SJCRH30 (cell line): Measurements from ENCODE around the gene GRB10. TPM values are rescaled to one million over a fixed set of nuclear protein-coding genes. Genes with fewer than 3 reads are reported as not detected.

Experiments
- DNase-seq, 2 experiments: peaks; one replicate each; pipeline ENCODE4 v3.0.0-alpha.2; 2015 to 2020
- H3K27ac ChIP-seq: fragments of 250-450 bp; sonication (Bioruptor Pico); 2 replicates; pipeline ENCODE4 v1.5.1; 2020; ENCODE audit warnings: mild to moderate bottlenecking, moderate library complexity
- H3K27me3 ChIP-seq: fragments of 250-450 bp; sonication (Bioruptor Pico); 2 replicates; pipeline ENCODE4 v1.5.1; 2020; ENCODE audit warnings: mild to moderate bottlenecking, moderate library complexity
- H3K36me3 ChIP-seq: fragments of 250-450 bp; sonication (Bioruptor Pico); 2 replicates; pipeline ENCODE4 v1.5.1; 2020; ENCODE audit warnings: mild to moderate bottlenecking, moderate library complexity
- H3K4me1 ChIP-seq: fragments of 250-450 bp; sonication (Bioruptor Pico); 2 replicates; pipeline ENCODE4 v1.5.1; 2020; ENCODE audit warnings: mild to moderate bottlenecking, moderate library complexity
- H3K4me3 ChIP-seq: fragments of 250-450 bp; sonication (Bioruptor Pico); 2 replicates; pipeline ENCODE4 v1.5.1; 2020; ENCODE audit warnings: mild to moderate bottlenecking, moderate library complexity
- H3K9me3 ChIP-seq: fragments of 250-450 bp; sonication (Bioruptor Pico); replicated peaks from 2 replicates; pipeline ENCODE4 v1.5.1; 2020; ENCODE audit warnings: mild to moderate bottlenecking, moderate library complexity
- total RNA-seq: library from RNA; depleted of rRNA; stranded (reverse); fragments of >200 nt; shearing (Covaris generic); gene quantifications from 2 replicates; pipeline ENCODE4 v1.2.3, GENCODE V29; 2014

GRB10 gene
- total RNA-seq, 1 experiment from 2014 or later: 0.95 TPM

- H3K9me3 ChIP-seq: no peaks in the 10 kb centered on the region
- H3K4me1 ChIP-seq: no peaks in the 10 kb centered on the region
- no peak overlapping the region for H3K4me3 ChIP-seq
- H3K27me3 ChIP-seq: peaks cover 13% of the 10 kb centered on the region; the same call in 1 of the 2 replicates
- H3K36me3 ChIP-seq: no peaks in the 10 kb centered on the region
- H3K27ac ChIP-seq: no peak overlapping the region
- DNase-seq: no peak
Observed at GRCh38 chr7:50699143-50699542, 83.6 kb downstream of the GRB10 start.

GRCh38 chr7:50697748-50698147 lies 84.9 kb downstream of the GRB10 start:
- H3K4me3 ChIP-seq: no peak overlapping the region
- peaks cover 4% of the 10 kb centered on the region; the same call in 1 of the 2 replicates for H3K27me3 ChIP-seq
- H3K36me3 ChIP-seq: no peaks in the 10 kb centered on the region
- H3K27ac ChIP-seq: no peak overlapping the region
- DNase-seq: no peak
- no peaks in the 10 kb centered on the region for H3K9me3 ChIP-seq
- no peaks in the 10 kb centered on the region for H3K4me1 ChIP-seq

- no peaks in the 10 kb centered on the region; the same call in 1 of the 2 replicates for H3K27me3 ChIP-seq
- no peaks in the 10 kb centered on the region for H3K9me3 ChIP-seq
- H3K4me3 ChIP-seq: no peak overlapping the region
- H3K27ac ChIP-seq: no peak overlapping the region
- peak in 1 of 2 experiments; percentile 17 for DNase-seq
- H3K4me1 ChIP-seq: no peaks in the 10 kb centered on the region
- no peaks in the 10 kb centered on the region for H3K36me3 ChIP-seq
Observed at GRCh38 chr7:50696810-50697582, 85.7 kb downstream of the GRB10 start.

GRCh38 chr7:50695026-50695425 lies 87.7 kb downstream of the GRB10 start:
- Histone ChIP-seq H3K4me3 (no peak overlapping the region), H3K27ac (no peak overlapping the region), H3K4me1 (no peaks in the 10 kb centered on the region), H3K36me3 (no peaks in the 10 kb centered on the region), H3K27me3 (no peaks in the 10 kb centered on the region), H3K9me3 (no peaks in the 10 kb centered on the region)
- DNase-seq: no peak

- no peaks in the 10 kb centered on the region for H3K9me3 ChIP-seq
- H3K4me1 ChIP-seq: no peaks in the 10 kb centered on the region
- H3K27ac ChIP-seq: no peak overlapping the region
- DNase-seq: no peak
- no peaks in the 10 kb centered on the region for H3K36me3 ChIP-seq
- no peak overlapping the region for H3K4me3 ChIP-seq
- H3K27me3 ChIP-seq: no peaks in the 10 kb centered on the region
Observed at GRCh38 chr7:50693455-50694130, 89.1 kb downstream of the GRB10 start.

- H3K4me3 ChIP-seq: no peak overlapping the region
- H3K36me3 ChIP-seq: no peaks in the 10 kb centered on the region
- no peaks in the 10 kb centered on the region for H3K27me3 ChIP-seq
- H3K27ac ChIP-seq: no peak overlapping the region
- no peak for DNase-seq
- no peaks in the 10 kb centered on the region for H3K4me1 ChIP-seq
- H3K9me3 ChIP-seq: no peaks in the 10 kb centered on the region
Observed at GRCh38 chr7:50690541-50691011, 92.1 kb downstream of the GRB10 start.

GRCh38 chr7:50688226-50688590 lies 94.5 kb downstream of the GRB10 start:
- Histone ChIP-seq H3K27me3 (no peaks in the 10 kb centered on the region), H3K27ac (no peak overlapping the region), H3K36me3 (no peaks in the 10 kb centered on the region), H3K9me3 (no peaks in the 10 kb centered on the region), H3K4me1 (no peaks in the 10 kb centered on the region), H3K4me3 (no peak overlapping the region)
- no peak for DNase-seq

GRCh38 chr7:50687575-50688225 lies 95.0 kb downstream of the GRB10 start:
- Histone ChIP-seq H3K4me3 (no peak overlapping the region), H3K36me3 (no peaks in the 10 kb centered on the region), H3K27me3 (no peaks in the 10 kb centered on the region), H3K4me1 (no peaks in the 10 kb centered on the region), H3K9me3 (no peaks in the 10 kb centered on the region), H3K27ac (no peak overlapping the region)
- no peak for DNase-seq

GRCh38 chr7:50687096-50687495 lies 95.6 kb downstream of the GRB10 start:
- 0 out of 2 replicates have a peak, but pooled peaks cover under 1% of the 10 kb centered on the region for H3K27me3 ChIP-seq
- H3K36me3 ChIP-seq: no peaks in the 10 kb centered on the region
- DNase-seq: no peak
- no peak overlapping the region for H3K4me3 ChIP-seq
- H3K9me3 ChIP-seq: no peaks in the 10 kb centered on the region
- H3K27ac ChIP-seq: no peak overlapping the region
- no peaks in the 10 kb centered on the region for H3K4me1 ChIP-seq

GRCh38 chr7:50685135-50686065 lies 97.3 kb downstream of the GRB10 start:
- Histone ChIP-seq H3K4me3 (no peak overlapping the region), H3K27me3 (peaks cover 6% of the 10 kb centered on the region; the same call in 1 of the 2 replicates), H3K27ac (no peak overlapping the region), H3K36me3 (no peaks in the 10 kb centered on the region), H3K4me1 (no peaks in the 10 kb centered on the region), H3K9me3 (no peaks in the 10 kb centered on the region)
- DNase-seq: no peak

GRCh38 chr7:50684713-50685075 lies 98.0 kb downstream of the GRB10 start:
- Histone ChIP-seq H3K9me3 (no peaks in the 10 kb centered on the region), H3K4me1 (no peaks in the 10 kb centered on the region), H3K27me3 (peaks cover 6% of the 10 kb centered on the region; the same call in 1 of the 2 replicates), H3K27ac (no peak overlapping the region), H3K4me3 (no peak overlapping the region), H3K36me3 (no peaks in the 10 kb centered on the region)
- DNase-seq: no peak

- Histone ChIP-seq H3K4me3 (no peak overlapping the region), H3K36me3 (no peaks in the 10 kb centered on the region), H3K27me3 (peaks cover 6% of the 10 kb centered on the region; the same call in 1 of the 2 replicates), H3K4me1 (no peaks in the 10 kb centered on the region), H3K27ac (no peak overlapping the region), H3K9me3 (no peaks in the 10 kb centered on the region)
- no peak for DNase-seq
Observed at GRCh38 chr7:50684011-50684712, 98.5 kb downstream of the GRB10 start.

- Histone ChIP-seq H3K4me3 (no peak overlapping the region), H3K9me3 (no peaks in the 10 kb centered on the region), H3K4me1 (no peaks in the 10 kb centered on the region), H3K36me3 (no peaks in the 10 kb centered on the region), H3K27me3 (peaks cover 11% of the 10 kb centered on the region; the same call in 1 of the 2 replicates), H3K27ac (no peak overlapping the region)
- no peak for DNase-seq
Observed at GRCh38 chr7:50682573-50682972, 100.1 kb downstream of the GRB10 start.

- Histone ChIP-seq H3K4me3 (no peak overlapping the region), H3K27me3 (peaks cover 11% of the 10 kb centered on the region; the same call in 1 of the 2 replicates), H3K9me3 (no peaks in the 10 kb centered on the region), H3K4me1 (no peaks in the 10 kb centered on the region), H3K27ac (no peak overlapping the region), H3K36me3 (no peaks in the 10 kb centered on the region)
- no peak for DNase-seq
Observed at GRCh38 chr7:50682079-50682478, 100.6 kb downstream of the GRB10 start.
